Measurements from ENCODE around the gene IFT43.

The IFT43 gene

GRCh38 chr14:75969891-75970290 is 15.7 kb upstream of the IFT43 start:
- no peak overlapping the region for H3K4me2 ChIP-seq (ENCODE audit: low read depth, low read length)
- no peaks in the 10 kb centered on the region for H3K79me2 ChIP-seq (ENCODE audit: low read length)
- no peaks in the 10 kb centered on the region for H3K36me3 ChIP-seq (replicated peaks; ENCODE audit: insufficient read depth, low read length)

GRCh38 chr14:75970989-75971388 is 14.6 kb upstream of the IFT43 start:
- H4K20me1 ChIP-seq (ENCODE audit: insufficient read depth, low read length) = no peaks in the 10 kb centered on the region
- H3K79me2 ChIP-seq (ENCODE audit: low read length) = no peaks in the 10 kb centered on the region
- no peaks in the 10 kb centered on the region for H3K9me2 ChIP-seq (replicated peaks; ENCODE audit: insufficient read depth, low read length)
- TF ChIP-seq CTCF (IDR thresholded peaks at IDR 0.05; ENCODE audit: low read length) (no peak), EZH2phosphoT487 (IDR thresholded peaks at IDR 0.05; ENCODE audit: low read length) (no peak), EZH2 (optimal IDR thresholded peaks at IDR 0.05; ENCODE audit: low read depth, low read length) (no peak)
- H3K9ac ChIP-seq (ENCODE audit: low read length) = no peak overlapping the region
- no peak overlapping the region for H3K27ac ChIP-seq (ENCODE audit: low read length)
- H3K4me3 ChIP-seq (ENCODE audit: low read length) = no peak overlapping the region
- no peaks in the 10 kb centered on the region for H3K9me3 ChIP-seq (replicated peaks; ENCODE audit: insufficient read depth, low read length)
- DNase-seq = no peak
- H3K27me3 ChIP-seq (replicated peaks; ENCODE audit: insufficient read depth, low read length) = no peaks in the 10 kb centered on the region
- H3K36me3 ChIP-seq (replicated peaks; ENCODE audit: insufficient read depth, low read length) = no peaks in the 10 kb centered on the region
- no peaks in the 10 kb centered on the region for H3K4me1 ChIP-seq (ENCODE audit: low read length)
- no peaks in the 10 kb centered on the region for H3F3A ChIP-seq (ENCODE audit: insufficient read depth, low read length)
- H2AFZ ChIP-seq (ENCODE audit: low read length) = no peak overlapping the region
- H3K4me2 ChIP-seq (ENCODE audit: low read depth, low read length) = no peak overlapping the region

More at GRCh38 chr14:75969891-75970290, 15.7 kb upstream of the IFT43 start:
- Histone ChIP-seq H3K4me3 (ENCODE audit: low read length) (no peak overlapping the region), H3K27ac (ENCODE audit: low read length) (no peak overlapping the region), H4K20me1 (ENCODE audit: insufficient read depth, low read length) (no peaks in the 10 kb centered on the region), H3K9ac (ENCODE audit: low read length) (no peak overlapping the region), H3K4me1 (ENCODE audit: low read length) (no peaks in the 10 kb centered on the region), H3K9me3 (replicated peaks; ENCODE audit: insufficient read depth, low read length) (no peaks in the 10 kb centered on the region), H3K9me2 (replicated peaks; ENCODE audit: insufficient read depth, low read length) (no peaks in the 10 kb centered on the region), H3F3A (ENCODE audit: insufficient read depth, low read length) (no peaks in the 10 kb centered on the region), H2AFZ (ENCODE audit: low read length) (no peak overlapping the region), H3K27me3 (replicated peaks; ENCODE audit: insufficient read depth, low read length) (no peaks in the 10 kb centered on the region)
- TF ChIP-seq CTCF (IDR thresholded peaks at IDR 0.05; ENCODE audit: low read length) (no peak), EZH2phosphoT487 (IDR thresholded peaks at IDR 0.05; ENCODE audit: low read length) (no peak), EZH2 (optimal IDR thresholded peaks at IDR 0.05; ENCODE audit: low read depth, low read length) (no peak)
- no peak for DNase-seq

- no peaks in the 10 kb centered on the region for H3K9me3 ChIP-seq (replicated peaks; ENCODE audit: insufficient read depth, low read length)
- TF ChIP-seq CTCF (IDR thresholded peaks at IDR 0.05; ENCODE audit: low read length) = no peak
- TF ChIP-seq EZH2 (optimal IDR thresholded peaks at IDR 0.05; ENCODE audit: low read depth, low read length) = no peak
- no peak for TF ChIP-seq EZH2phosphoT487 (IDR thresholded peaks at IDR 0.05; ENCODE audit: low read length)
- no peak overlapping the region for H2AFZ ChIP-seq (ENCODE audit: low read length)
- DNase-seq = no peak
- no peak overlapping the region for H3K4me2 ChIP-seq (ENCODE audit: low read depth, low read length)
- H3K9ac ChIP-seq (ENCODE audit: low read length) = no peak overlapping the region
- no peak overlapping the region for H3K4me3 ChIP-seq (ENCODE audit: low read length)
- no peaks in the 10 kb centered on the region for H3K79me2 ChIP-seq (ENCODE audit: low read length)
- H3K9me2 ChIP-seq (replicated peaks; ENCODE audit: insufficient read depth, low read length) = no peaks in the 10 kb centered on the region
- no peaks in the 10 kb centered on the region for H3F3A ChIP-seq (ENCODE audit: insufficient read depth, low read length)
- no peaks in the 10 kb centered on the region for H3K4me1 ChIP-seq (ENCODE audit: low read length)
- H3K27ac ChIP-seq (ENCODE audit: low read length) = no peak overlapping the region
- no peaks in the 10 kb centered on the region for H4K20me1 ChIP-seq (ENCODE audit: insufficient read depth, low read length)
- H3K36me3 ChIP-seq (replicated peaks; ENCODE audit: insufficient read depth, low read length) = no peaks in the 10 kb centered on the region
- no peaks in the 10 kb centered on the region for H3K27me3 ChIP-seq (replicated peaks; ENCODE audit: insufficient read depth, low read length)
Observed at GRCh38 chr14:75971509-75971908, 14.1 kb upstream of the IFT43 start.

Data from MM.1S (cell line).